ENCODE results near the gene ANO2. TPM values are rescaled to one million over a fixed set of nuclear protein-coding genes. Genes with fewer than 3 reads are reported as not detected.

ANO2 gene
- total and polyA plus RNA-seq, 2 donors (not counting 3 experiments of a cell fraction or from before 2014, with no cell fraction given) = 15.4 to 65.0 TPM

DNA sequence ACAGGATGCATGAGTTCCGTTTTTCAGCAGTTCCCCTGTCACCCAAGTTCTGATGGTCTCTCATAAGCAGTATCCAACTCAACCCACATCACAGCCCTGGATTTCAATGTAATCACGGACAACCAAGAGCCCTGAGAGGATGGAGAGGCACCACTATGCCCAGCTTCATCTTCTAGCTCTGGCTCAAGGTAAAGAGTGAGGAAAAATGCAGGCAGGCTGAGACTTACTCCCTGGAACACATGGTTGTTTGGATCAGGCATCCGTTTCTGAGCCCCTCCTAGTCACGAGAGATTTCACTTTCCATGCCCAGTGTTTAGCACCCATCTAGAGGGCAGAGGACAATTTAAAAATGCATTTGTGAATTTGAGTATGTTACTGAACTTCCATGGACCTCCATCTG lies 45.0 kb downstream of the ANO2 start:
- Histone ChIP-seq H3K9me3 (replicated peaks; ENCODE audit: control insufficient read depth, insufficient read depth, low read length) (no peaks in the 10 kb centered on the region), H2AFZ (ENCODE audit: low read depth, low read length) (no peak overlapping the region), H3K9me1 (replicated peaks; ENCODE audit: control insufficient read depth, extremely low read depth, insufficient read depth, low read length) (no peaks in the 10 kb centered on the region), H3K9ac (replicated peaks; ENCODE audit: extremely low read depth, insufficient read depth, low read length) (no peak overlapping the region), H4K20me1 (replicated peaks; ENCODE audit: control insufficient read depth, extremely low read depth, insufficient read depth, low read length) (peaks cover 19% of the 10 kb centered on the region), H3K27ac (ENCODE audit: insufficient read depth, low read depth, low read length) (no peak overlapping the region), H3K79me2 (ENCODE audit: control insufficient read depth, insufficient read depth, low read length) (no peaks in the 10 kb centered on the region), H3K4me3 (replicated peaks in 1 of 3; ENCODE audit: insufficient read depth in 1 of 3, low read depth in 1 of 3, low read length in 3 of 3) (no peak overlapping the region), H3K36me3 (ENCODE audit: control insufficient read depth in 2 of 2, extremely low read depth in 1 of 2, insufficient read depth in 2 of 2, low read length in 2 of 2) (peaks cover 30 to 42% of the 10 kb centered on the region in 2 experiments), H3K4me1 (ENCODE audit: control insufficient read depth, extremely low read depth, insufficient read depth, low read length) (peaks cover 5% of the 10 kb centered on the region), H3K4me2 (ENCODE audit: insufficient read depth, low read length) (no peak overlapping the region), H3K27me3 (ENCODE audit: control insufficient read depth in 2 of 2, insufficient read depth in 2 of 2, low read length in 2 of 2) (no peaks in the 10 kb centered on the region)
- ChIA-PET POLR2A (no interaction called here), CTCF (no interaction called here)
- dilution Hi-C loops (cut with MboI; ENCODE audit: extremely low pct_ligation_motif_present, low sequenced_read_pairs) (no loop called here), intact Hi-C loops (cut with micrococcal nuclease) (no loop called here)
- BruUV-seq (replicated peaks) = no TSS peak
- FAIRE-seq (no peak), DNase-seq (ENCODE audit: low read depth, low spot score) (no peak)
- TF ChIP-seq JUN (IDR thresholded peaks at IDR 0.05; ENCODE audit: borderline replicate concordance, insufficient read depth, insufficient read length, low read depth) (no peak), FOS (IDR thresholded peaks at IDR 0.05; ENCODE audit: borderline replicate concordance, insufficient read depth, low read length) (no peak), GATA2 (IDR thresholded peaks at IDR 0.05; ENCODE audit: insufficient read depth, insufficient read length, low read depth, low read length) (no peak), MYC (IDR thresholded peaks at IDR 0.05; ENCODE audit: low read depth, low read length) (no peak), POLR2AphosphoS5 (IDR thresholded peaks at IDR 0.05; ENCODE audit: insufficient read depth, low read depth, low read length) (no peak), POLR2A (IDR thresholded peaks at IDR 0.05; ENCODE audit: low read depth, low read length) (no peak), EZH2 (IDR thresholded peaks at IDR 0.05; ENCODE audit: borderline replicate concordance, low read depth, low read length, severe bottlenecking) (no peak)
- TF ChIP-seq, protein P1, sequence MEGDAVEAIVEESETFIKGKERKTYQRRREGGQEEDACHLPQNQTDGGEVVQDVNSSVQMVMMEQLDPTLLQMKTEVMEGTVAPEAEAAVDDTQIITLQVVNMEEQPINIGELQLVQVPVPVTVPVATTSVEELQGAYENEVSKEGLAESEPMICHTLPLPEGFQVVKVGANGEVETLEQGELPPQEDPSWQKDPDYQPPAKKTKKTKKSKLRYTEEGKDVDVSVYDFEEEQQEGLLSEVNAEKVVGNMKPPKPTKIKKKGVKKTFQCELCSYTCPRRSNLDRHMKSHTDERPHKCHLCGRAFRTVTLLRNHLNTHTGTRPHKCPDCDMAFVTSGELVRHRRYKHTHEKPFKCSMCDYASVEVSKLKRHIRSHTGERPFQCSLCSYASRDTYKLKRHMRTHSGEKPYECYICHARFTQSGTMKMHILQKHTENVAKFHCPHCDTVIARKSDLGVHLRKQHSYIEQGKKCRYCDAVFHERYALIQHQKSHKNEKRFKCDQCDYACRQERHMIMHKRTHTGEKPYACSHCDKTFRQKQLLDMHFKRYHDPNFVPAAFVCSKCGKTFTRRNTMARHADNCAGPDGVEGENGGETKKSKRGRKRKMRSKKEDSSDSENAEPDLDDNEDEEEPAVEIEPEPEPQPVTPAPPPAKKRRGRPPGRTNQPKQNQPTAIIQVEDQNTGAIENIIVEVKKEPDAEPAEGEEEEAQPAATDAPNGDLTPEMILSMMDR (IDR thresholded peaks at IDR 0.05; ENCODE audit: extremely low read depth in 1 of 2, insufficient read depth in 1 of 2, low read depth in 1 of 2, low read length in 2 of 2) = no peak
- TF ChIP-seq, protein P2, sequence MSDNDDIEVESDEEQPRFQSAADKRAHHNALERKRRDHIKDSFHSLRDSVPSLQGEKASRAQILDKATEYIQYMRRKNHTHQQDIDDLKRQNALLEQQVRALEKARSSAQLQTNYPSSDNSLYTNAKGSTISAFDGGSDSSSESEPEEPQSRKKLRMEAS (IDR thresholded peaks at IDR 0.05; ENCODE audit: insufficient read depth, insufficient read length) = no peak
